ENCODE measurements around the gene ZFP36. TPM values are rescaled to one million over a fixed set of nuclear protein-coding genes. Genes with fewer than 3 reads are reported as not detected.
"Not testable (repeated sequence)": the region's sequence is repeated elsewhere in the genome, so short reads cannot be mapped to it uniquely, and the experiment has no call there.

The ZFP36 gene
- polyA plus RNA-seq, 3 donors, result 29.0 to 60.1 (median 58.5) TPM

GRCh38 chr19:39430675-39431593 is 24.3 kb downstream of the ZFP36 start:
- DNase-seq (ENCODE audit: extremely low read depth in 1 of 11, low read depth in 9 of 11, low spot score in 4 of 11), result no peak

- no peak for DNase-seq (ENCODE audit: extremely low read depth in 1 of 11, low read depth in 9 of 11, low spot score in 4 of 11)
Measured at GRCh38 chr19:39432677-39433025, 26.0 kb downstream of the ZFP36 start.

GRCh38 chr19:39433480-39434079 is 26.9 kb downstream of the ZFP36 start:
- DNase-seq (ENCODE audit: extremely low read depth in 1 of 11, low read depth in 9 of 11, low spot score in 4 of 11), result no peak

- no peak for DNase-seq (ENCODE audit: extremely low read depth in 1 of 11, low read depth in 9 of 11, low spot score in 4 of 11)
Measured at GRCh38 chr19:39434123-39435076, 27.8 kb downstream of the ZFP36 start.

GRCh38 chr19:39435499-39436349 is 29.1 kb downstream of the ZFP36 start, which contains the start of gene RPS16:
Gene RPS16, minus strand, starts transcription at chr19:39435949. Its CDS starts 54 bp downstream, at chr19:39435895.
- DNase-seq (ENCODE audit: extremely low read depth in 1 of 11, low read depth in 9 of 11, low spot score in 4 of 11), result peak; percentile 85 to 97 (median 96)

- no peak for DNase-seq (ENCODE audit: extremely low read depth in 1 of 11, low read depth in 9 of 11, low spot score in 4 of 11)
Measured at GRCh38 chr19:39436350-39436716, 29.7 kb downstream of the ZFP36 start.

GRCh38 chr19:39438270-39438934 is 31.8 kb downstream of the ZFP36 start:
- no peak for DNase-seq (ENCODE audit: extremely low read depth in 1 of 11, low read depth in 9 of 11, low spot score in 4 of 11)

- peak in 1 of 11 donors; percentile 26 for DNase-seq (ENCODE audit: extremely low read depth in 1 of 11, low read depth in 9 of 11, low spot score in 4 of 11)
Measured at GRCh38 chr19:39444598-39445195, 38.0 kb downstream of the ZFP36 start.

- peak; percentile 92 to 97 (median 95) for DNase-seq (ENCODE audit: extremely low read depth in 1 of 11, low read depth in 9 of 11, low spot score in 4 of 11)
Measured at GRCh38 chr19:39445196-39446111, 38.8 kb downstream of the ZFP36 start, which contains the start of gene SUPT5H. Gene SUPT5H, plus strand, starts transcription at chr19:39445582. Its CDS starts 309 bp downstream, at chr19:39445891.

- DNase-seq (ENCODE audit: extremely low read depth in 1 of 11, low read depth in 9 of 11, low spot score in 4 of 11), result no peak
Measured at GRCh38 chr19:39446365-39447084, 39.9 kb downstream of the ZFP36 start.

GRCh38 chr19:39448271-39448670 is 41.6 kb downstream of the ZFP36 start:
- no peak for DNase-seq (ENCODE audit: extremely low read depth in 1 of 11, low read depth in 9 of 11, low spot score in 4 of 11)

- DNase-seq (ENCODE audit: extremely low read depth in 1 of 11, low read depth in 9 of 11, low spot score in 4 of 11), result no peak
Measured at GRCh38 chr19:39449116-39449797, 42.6 kb downstream of the ZFP36 start.

- DNase-seq (ENCODE audit: extremely low read depth in 1 of 11, low read depth in 9 of 11, low spot score in 4 of 11), result not testable (repeated sequence)
Measured at GRCh38 chr19:39451257-39451656, 44.6 kb downstream of the ZFP36 start.

Measured in renal cortex interstitium (tissue), 11 donors.